Sigmoid colon (tissue), 4 donors: ENCODE results near the gene ABO.
"Not testable (repeated sequence)": the region's sequence is repeated elsewhere in the genome, so short reads cannot be mapped to it uniquely, and the experiment has no call there.

Source experiments
- EP300 ChIP-seq, 4 donors: sonication (generic); formaldehyde crosslinking; IDR thresholded peaks; one replicate each; pipeline ENCODE4 v1.6.1; 2017; ENCODE audit warnings: antibody characterized with exemption in 4 of 4
- POLR2A ChIP-seq, 2 donors: fragments of 450-650 bp; IDR thresholded peaks; one replicate each; pipeline ENCODE4 v1.6.1; 2016; ENCODE audit warnings: antibody characterized with exemption in 2 of 2, mild to moderate bottlenecking in 2 of 2, moderate library complexity in 2 of 2
- POLR2AphosphoS5 ChIP-seq, 4 donors: sonication (generic); formaldehyde crosslinking; IDR thresholded peaks; one replicate each; pipeline ENCODE4 v1.6.1; 2017; ENCODE audit warnings: antibody characterized with exemption in 4 of 4
- TF ChIP-seq, protein P1 (sequence below), 4 experiments: fragments of 450-650 bp in 3 of 4; fragments of 200-600 bp in 1 of 4; IDR thresholded peaks; one replicate each; pipeline ENCODE4 v1.5.1; 2016 to 2019; ENCODE audit warnings: antibody characterized with exemption in 4 of 4, mild to moderate bottlenecking in 3 of 4, moderate library complexity in 2 of 4

- TF ChIP-seq, protein P1, sequence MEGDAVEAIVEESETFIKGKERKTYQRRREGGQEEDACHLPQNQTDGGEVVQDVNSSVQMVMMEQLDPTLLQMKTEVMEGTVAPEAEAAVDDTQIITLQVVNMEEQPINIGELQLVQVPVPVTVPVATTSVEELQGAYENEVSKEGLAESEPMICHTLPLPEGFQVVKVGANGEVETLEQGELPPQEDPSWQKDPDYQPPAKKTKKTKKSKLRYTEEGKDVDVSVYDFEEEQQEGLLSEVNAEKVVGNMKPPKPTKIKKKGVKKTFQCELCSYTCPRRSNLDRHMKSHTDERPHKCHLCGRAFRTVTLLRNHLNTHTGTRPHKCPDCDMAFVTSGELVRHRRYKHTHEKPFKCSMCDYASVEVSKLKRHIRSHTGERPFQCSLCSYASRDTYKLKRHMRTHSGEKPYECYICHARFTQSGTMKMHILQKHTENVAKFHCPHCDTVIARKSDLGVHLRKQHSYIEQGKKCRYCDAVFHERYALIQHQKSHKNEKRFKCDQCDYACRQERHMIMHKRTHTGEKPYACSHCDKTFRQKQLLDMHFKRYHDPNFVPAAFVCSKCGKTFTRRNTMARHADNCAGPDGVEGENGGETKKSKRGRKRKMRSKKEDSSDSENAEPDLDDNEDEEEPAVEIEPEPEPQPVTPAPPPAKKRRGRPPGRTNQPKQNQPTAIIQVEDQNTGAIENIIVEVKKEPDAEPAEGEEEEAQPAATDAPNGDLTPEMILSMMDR (IDR thresholded peaks at IDR 0.05) = not testable (repeated sequence)
- TF ChIP-seq POLR2A, POLR2AphosphoS5, EP300 (IDR thresholded peaks at IDR 0.05): not testable (repeated sequence)
Measured at GRCh38 chr9:133218049-133218975, 56.7 kb downstream of the ABO start.
